LNCaP clone FGC (cell line): ENCODE data around the gene HIRIP3.

Source experiments
- DNase-seq: peaks from one replicate; pipeline ENCODE4 v3.0.0-alpha.2; 2011; ENCODE audit warnings: low read depth
- H3K4me3 ChIP-seq: 2 replicates; pipeline ENCODE4 v1.5.1; 2011; ENCODE audit warnings: mild to moderate bottlenecking, low read depth, low read length, control low read depth
- CTCF ChIP-seq: IDR thresholded peaks from 2 replicates; pipeline ENCODE4 v1.5.1; 2012; ENCODE audit warnings: mild to moderate bottlenecking; ENCODE audit not compliant: control insufficient read depth, insufficient read depth; ENCODE audit errors: extremely low read depth

HIRIP3 gene

GRCh38 chr16:29972500-29972899, 22.9 kb downstream of the HIRIP3 start:
- no peak overlapping the region for H3K4me3 ChIP-seq
- no peak for TF ChIP-seq CTCF
- DNase-seq, result no peak

DNA sequence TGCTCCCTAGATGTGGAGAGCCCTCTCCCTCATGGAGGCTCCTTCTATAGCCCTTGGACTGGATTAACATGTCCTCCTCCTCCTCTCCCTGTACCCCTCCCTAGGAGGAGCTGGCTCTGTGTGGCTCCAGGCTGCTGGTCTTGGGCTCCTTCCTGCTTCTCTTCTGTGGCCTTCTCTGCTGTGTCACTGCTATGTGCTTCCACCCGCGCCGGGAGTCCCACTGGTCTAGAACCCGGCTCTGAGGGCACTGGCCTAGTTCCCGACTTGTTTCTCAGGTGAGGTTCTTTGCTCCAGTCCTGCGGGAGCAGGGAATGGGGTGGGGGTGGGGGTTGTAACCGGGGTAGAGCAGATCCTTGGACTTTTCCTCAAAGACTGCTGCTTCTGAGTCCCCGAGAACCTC, 24.1 kb downstream of the HIRIP3 start:
- TF ChIP-seq CTCF, result no peak
- no peak overlapping the region for H3K4me3 ChIP-seq

GRCh38 chr16:29968205-29968604, 27.2 kb downstream of the HIRIP3 start:
- no peak for DNase-seq
- no peak for TF ChIP-seq CTCF
- no peak overlapping the region for H3K4me3 ChIP-seq

More for the DNA sequence above, 24.1 kb downstream of the HIRIP3 start:
- DNase-seq, result no peak

- no peak for TF ChIP-seq CTCF
- DNase-seq, result no peak
- H3K4me3 ChIP-seq, result peak overlapping the region; percentile 66
These were observed 32.2 kb downstream of the HIRIP3 start for GRCh38 chr16:29963021-29963743.

DNA sequence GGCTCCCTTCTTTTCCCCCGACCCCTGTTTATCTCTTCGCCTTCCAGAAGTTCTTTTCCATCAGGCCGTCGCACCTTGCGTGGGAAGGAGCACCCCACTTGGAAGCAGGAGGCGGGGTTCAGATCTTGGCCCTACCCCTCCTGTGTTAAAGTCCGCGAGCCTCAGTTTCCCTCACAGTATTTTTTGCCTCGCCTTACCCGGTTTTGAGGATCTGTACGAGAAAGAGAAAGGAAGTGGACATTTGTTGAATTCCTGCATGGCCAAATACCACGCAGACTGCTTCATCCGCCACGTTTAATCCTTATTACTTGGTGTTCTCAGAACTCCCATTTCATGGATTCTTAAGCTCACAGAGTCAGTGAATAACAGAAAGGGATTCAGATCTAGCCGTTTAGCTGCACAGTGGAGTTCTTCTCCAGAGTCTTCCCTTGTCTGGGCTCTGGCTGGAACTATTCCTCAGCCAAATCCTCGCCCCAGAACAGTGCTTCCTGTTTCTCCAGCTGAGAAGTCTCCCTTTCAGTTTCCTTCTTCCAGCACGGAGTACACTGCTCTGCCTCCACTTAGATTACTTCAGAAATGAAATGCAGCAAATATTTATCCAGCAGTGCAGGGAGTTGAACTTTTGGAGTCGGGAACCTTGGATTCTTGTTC, 32.9 kb downstream of the HIRIP3 start:
- no peak for DNase-seq
- H3K4me3 ChIP-seq, result peak overlapping the region; percentile 66
- no peak for TF ChIP-seq CTCF

DNA sequence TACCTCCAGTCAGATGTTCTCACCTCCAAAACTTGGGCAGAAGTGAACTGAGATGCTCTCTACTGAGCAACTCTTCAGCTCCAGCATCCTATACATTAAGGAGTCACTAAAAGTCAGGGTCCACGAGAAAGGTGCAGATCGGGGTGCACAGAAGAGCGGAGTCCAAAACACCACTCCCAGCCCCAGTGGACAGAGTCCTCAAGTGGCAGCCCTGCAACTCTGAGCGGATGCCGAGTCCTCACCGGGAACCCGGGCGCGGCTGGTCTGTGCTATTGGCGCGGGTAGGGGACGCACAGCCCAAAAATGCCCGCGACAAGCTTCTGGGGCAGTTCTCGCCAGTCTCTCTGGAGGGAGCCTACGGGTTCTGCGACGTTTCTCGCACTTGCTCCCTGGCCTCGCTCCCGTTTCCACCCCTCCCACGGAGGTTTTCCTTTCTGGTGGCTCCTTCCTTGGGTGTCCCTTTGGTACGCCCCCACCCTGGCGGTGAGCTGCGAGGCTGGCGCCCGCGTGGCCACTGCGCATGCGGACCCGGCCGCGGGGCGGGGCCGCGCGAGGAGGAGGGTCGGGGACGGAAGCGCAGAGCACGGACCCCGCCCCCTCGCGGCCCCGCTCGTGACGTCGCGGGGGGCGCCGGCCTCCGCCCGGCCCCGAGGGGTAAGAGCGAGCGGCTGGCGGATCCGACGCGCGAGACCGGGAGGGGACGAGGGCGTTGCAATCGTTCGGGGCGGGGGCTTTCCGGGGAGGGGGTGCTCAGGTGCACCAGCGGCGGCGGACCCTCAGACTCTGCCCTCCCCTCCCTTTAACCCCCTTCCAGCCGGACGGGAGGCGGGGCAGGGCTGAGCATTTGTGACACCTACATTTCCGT, 33.7 kb downstream of the HIRIP3 start, which contains the start of gene TMEM219:
TSS of gene TMEM219 (plus strand) at position 601 of the 865 bp plus-strand sequence. CDS start 1,065 bp downstream, outside the sequence.
- H3K4me3 ChIP-seq, result peak within 1 kb of the TSS; percentile 66
- no peak; the same call in 1 of the 2 replicates for TF ChIP-seq CTCF
- DNase-seq, result peak; percentile 58
